ENCODE measurements around the gene BEND5.

GRCh38 chr1:48678710-48679505 lies 97.8 kb downstream of the BEND5 start:
- TF ChIP-seq, protein P1, sequence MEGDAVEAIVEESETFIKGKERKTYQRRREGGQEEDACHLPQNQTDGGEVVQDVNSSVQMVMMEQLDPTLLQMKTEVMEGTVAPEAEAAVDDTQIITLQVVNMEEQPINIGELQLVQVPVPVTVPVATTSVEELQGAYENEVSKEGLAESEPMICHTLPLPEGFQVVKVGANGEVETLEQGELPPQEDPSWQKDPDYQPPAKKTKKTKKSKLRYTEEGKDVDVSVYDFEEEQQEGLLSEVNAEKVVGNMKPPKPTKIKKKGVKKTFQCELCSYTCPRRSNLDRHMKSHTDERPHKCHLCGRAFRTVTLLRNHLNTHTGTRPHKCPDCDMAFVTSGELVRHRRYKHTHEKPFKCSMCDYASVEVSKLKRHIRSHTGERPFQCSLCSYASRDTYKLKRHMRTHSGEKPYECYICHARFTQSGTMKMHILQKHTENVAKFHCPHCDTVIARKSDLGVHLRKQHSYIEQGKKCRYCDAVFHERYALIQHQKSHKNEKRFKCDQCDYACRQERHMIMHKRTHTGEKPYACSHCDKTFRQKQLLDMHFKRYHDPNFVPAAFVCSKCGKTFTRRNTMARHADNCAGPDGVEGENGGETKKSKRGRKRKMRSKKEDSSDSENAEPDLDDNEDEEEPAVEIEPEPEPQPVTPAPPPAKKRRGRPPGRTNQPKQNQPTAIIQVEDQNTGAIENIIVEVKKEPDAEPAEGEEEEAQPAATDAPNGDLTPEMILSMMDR (IDR thresholded peaks at IDR 0.05), result no peak
- TF ChIP-seq POLR2AphosphoS5 (IDR thresholded peaks at IDR 0.05; ENCODE audit: low read depth, low read length), result no peak
- no peak for TF ChIP-seq TCF7L2 (IDR thresholded peaks at IDR 0.05; ENCODE audit: low read depth, low read length)
- TF ChIP-seq, protein P2, sequence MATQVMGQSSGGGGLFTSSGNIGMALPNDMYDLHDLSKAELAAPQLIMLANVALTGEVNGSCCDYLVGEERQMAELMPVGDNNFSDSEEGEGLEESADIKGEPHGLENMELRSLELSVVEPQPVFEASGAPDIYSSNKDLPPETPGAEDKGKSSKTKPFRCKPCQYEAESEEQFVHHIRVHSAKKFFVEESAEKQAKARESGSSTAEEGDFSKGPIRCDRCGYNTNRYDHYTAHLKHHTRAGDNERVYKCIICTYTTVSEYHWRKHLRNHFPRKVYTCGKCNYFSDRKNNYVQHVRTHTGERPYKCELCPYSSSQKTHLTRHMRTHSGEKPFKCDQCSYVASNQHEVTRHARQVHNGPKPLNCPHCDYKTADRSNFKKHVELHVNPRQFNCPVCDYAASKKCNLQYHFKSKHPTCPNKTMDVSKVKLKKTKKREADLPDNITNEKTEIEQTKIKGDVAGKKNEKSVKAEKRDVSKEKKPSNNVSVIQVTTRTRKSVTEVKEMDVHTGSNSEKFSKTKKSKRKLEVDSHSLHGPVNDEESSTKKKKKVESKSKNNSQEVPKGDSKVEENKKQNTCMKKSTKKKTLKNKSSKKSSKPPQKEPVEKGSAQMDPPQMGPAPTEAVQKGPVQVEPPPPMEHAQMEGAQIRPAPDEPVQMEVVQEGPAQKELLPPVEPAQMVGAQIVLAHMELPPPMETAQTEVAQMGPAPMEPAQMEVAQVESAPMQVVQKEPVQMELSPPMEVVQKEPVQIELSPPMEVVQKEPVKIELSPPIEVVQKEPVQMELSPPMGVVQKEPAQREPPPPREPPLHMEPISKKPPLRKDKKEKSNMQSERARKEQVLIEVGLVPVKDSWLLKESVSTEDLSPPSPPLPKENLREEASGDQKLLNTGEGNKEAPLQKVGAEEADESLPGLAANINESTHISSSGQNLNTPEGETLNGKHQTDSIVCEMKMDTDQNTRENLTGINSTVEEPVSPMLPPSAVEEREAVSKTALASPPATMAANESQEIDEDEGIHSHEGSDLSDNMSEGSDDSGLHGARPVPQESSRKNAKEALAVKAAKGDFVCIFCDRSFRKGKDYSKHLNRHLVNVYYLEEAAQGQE (IDR thresholded peaks at IDR 0.05; ENCODE audit: insufficient read depth in 1 of 2, low read depth in 2 of 2, low read length in 1 of 2), result no peak
- no peak for TF ChIP-seq SIN3A (IDR thresholded peaks at IDR 0.05; ENCODE audit: borderline replicate concordance, insufficient read depth, low read depth, low read length)
